ENCODE results near the gene KNOP1.

Gene KNOP1, protein sequence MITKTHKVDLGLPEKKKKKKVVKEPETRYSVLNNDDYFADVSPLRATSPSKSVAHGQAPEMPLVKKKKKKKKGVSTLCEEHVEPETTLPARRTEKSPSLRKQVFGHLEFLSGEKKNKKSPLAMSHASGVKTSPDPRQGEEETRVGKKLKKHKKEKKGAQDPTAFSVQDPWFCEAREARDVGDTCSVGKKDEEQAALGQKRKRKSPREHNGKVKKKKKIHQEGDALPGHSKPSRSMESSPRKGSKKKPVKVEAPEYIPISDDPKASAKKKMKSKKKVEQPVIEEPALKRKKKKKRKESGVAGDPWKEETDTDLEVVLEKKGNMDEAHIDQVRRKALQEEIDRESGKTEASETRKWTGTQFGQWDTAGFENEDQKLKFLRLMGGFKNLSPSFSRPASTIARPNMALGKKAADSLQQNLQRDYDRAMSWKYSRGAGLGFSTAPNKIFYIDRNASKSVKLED

DNA sequence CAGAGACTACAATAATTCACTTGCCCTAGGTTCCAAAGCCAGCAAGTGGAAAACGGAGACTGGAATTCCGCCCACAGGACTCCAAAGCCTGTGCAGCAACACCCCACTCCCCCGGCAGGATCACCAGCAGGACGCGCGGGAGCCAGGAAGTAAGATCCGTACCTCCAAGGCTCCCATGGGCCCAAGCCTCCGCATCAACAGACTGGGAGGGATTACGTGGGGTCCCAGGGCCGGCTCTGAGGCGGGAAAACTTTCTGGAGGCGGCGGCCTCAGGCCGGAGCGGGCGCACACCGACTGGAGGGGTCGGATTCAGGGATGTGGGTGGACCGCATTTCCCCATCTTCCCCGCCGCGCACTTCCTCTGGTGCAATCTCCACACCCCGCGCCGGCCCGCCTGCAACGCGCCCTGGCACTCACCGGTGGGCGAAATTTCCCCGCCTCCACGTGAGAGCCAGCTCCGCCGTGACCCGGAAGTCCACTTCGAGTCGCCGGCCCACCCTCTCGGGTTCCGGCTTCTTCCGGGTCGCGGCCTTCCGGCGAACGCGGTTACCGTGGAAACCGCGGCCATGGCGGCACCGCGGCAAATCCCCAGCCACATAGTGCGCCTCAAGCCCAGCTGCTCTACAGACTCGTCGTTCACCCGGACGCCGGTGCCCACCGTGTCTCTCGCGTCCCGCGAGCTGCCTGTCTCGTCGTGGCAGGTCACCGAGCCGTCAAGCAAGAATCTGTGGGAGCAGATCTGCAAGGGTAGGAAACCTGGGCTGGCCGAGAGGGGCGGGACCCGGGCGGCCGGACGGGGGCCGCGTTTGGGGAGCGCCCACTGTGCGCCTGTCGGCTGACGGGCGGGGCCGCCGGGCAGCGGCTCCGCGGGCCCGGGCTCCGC lies at the start of gene KNOP1, which contains the start of gene IQCK:
TSS of gene KNOP1 (minus strand) at position 487 of the 883 bp plus-strand sequence. CDS start 3,192 bp downstream, outside the sequence.
TSS of gene IQCK (plus strand) at position 531 of the 883 bp plus-strand sequence. CDS start at position 567, 36 bp downstream.
- DNase-seq, result peak; percentile 38

DNA sequence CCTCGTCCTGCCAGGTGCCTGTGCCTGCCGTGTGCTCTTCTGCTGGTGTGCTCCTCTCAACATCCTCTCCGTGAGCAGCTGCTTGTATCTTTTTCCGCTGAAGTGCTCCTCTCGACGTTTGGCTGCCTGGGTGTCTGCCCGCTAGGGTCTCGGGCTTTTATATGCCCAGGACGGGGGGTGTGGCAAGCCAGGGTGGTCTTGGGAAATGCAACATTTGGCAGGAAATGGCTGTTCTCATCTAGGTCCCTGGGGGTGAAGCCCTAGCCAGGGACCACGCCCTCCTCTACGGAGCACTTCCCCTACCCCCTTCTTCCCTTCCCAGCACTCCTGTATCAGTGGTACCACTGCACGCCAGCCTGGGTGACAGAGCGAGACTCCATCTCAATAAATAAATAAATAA lies 49.5 kb upstream of the KNOP1 start:
- no peak for DNase-seq

DNA sequence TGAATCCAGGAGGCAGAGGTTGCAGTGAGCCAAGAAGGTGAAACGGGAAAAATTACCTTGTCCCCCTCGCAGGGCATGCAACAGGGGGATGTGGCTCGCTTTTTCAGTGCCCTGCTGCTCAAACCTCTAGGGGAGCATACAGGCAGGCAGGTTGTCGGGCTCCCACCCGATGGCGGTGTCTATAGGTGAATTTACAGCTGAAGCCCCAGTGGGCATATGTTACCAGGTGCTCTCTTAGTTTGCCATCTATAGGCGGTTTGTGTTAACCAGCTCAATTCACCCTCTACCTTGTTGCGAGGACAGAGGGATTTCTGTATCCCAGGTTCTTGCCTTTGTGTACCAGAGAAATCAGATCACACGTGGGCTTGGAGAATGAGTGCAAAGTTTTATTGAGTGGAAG lies 49.0 kb upstream of the KNOP1 start:
- DNase-seq, result no peak

DNA sequence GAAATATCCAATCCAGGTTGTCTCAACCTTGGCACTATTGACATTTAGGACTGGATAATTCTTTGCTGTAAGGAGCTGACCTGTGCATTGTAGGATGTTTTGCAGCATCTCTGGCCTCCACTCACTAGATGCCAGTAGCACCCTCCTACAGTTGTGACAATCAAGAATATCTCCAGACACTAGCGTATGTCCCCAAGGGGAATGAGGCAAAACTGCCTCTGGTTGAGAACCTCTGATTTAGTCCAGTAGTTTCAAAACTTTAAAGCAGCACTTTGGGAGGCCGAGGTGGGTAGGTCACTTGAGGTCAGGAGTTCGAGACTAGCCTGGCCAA lies 48.5 kb upstream of the KNOP1 start:
- DNase-seq, result no peak

DNA sequence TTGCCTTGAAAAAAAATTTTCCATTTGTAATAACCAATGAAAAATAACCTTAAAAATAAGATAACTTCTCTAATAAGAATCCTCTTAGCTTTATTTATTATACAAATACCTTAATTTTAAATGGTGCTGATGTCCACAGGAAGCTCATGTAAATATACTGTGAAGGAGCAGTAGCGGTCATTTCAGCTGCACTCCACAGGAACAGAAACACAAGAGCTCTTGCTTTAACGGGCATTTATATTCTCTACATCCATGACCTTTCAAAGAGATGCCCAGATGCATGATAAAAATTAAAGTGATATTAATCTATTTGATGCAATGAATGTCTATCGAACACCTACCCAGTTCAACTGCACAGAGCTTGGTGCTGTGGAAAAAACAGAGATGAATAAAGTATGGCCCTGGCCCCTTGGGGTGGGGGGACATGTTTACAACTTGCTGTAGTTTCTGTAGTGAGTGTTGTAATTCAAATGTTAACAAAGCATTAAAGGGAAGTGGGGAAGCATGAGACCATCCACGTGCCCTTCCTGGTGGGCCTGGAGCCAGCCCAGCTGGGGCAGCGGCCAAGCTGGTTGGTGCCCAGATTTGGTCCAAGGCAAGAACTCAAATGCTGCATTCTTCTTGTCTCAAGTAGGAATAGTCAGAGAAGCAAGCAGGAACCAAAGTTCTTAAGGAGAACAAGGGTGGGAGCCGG lies 48.0 kb upstream of the KNOP1 start:
- DNase-seq, result no peak

DNA sequence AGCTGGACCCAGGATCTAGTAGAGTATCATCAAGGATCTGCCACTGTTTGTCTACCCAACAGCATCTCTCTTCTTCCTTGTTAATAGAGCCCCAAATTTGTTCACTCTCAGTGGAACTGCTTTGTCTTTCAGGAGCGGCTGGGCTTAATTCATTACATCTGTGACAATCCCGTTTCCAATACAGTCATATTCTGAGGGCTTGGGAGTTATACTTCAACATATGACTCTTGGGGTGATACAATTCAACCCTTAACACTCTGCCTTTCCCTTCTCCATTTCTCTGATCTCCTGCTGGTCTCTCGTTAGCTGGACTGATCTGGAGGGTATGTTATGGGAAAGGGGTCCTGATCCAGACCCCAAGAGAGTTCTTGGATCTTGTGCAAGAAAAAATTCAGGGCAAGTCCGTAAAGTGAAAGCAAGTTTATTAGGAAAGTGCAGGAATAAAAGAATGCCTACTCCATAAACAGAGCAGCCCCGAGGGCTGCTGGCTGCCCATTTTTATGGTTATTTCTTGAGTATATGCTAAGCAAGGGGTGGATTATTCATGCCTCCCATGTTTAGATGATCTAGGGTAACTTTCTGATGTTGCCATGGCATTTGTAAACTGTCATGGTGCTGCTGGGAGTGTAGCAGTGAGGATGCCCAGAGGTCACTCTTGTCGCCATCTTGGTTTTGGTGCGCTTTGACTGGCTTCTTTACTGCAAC lies 42.5 kb upstream of the KNOP1 start:
- no peak for DNase-seq

DNA sequence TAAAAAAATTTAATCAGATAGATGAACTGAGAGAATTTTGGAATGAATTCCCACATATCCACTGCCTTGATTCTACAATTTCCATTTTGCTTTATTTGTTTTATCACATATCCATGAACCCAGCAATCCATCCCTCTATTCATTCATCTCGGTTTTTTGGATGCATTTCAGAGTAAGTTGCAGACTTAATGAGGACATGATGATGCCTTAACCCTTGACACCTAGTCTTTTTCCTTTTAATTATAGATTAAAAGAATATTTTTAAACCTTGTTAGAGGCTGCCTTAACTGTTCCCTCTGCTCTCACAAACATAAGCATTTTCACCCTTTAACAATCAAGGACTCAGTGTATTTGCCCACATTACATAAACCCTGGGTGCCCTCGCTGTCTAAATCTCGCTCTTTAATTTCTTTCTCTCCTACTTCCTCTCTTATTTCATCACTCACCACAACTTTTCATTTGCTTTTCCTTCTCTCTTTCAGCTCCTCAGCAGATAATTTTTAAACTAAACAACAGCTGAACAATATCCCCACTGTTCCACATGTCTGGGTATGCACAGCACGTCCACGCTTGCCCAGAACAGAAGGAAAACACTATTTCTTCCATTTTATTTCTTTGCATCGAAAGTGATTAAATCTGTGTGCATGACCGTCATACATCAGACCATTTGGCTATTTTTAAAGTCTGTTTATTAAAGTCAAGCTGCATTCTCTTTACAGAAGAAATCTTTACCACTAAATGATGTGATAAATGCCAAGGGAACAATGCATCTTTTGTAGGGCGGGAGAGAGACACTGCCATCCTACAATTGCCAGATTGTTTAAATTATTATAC lies 40.0 kb upstream of the KNOP1 start:
- no peak for DNase-seq

DNA sequence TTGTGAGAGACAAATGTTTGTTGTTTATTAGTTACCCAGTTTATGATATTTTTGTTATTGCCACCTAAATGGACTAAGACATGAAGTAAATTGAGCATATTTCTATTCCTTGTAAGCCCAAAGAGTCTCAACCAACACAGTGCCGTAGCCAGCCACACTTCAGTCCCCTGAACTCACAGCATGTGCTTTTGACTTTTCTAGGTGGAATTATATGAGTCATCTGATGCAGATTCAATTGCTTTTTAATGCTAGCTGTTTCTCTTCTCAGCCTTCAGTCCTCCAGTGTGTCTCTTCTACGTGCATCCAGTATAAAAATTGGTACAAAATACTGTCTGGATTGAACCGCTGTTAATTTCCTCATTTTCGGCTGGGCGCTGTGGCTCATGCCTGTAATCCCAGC lies 39.0 kb upstream of the KNOP1 start:
- no peak for DNase-seq

DNA sequence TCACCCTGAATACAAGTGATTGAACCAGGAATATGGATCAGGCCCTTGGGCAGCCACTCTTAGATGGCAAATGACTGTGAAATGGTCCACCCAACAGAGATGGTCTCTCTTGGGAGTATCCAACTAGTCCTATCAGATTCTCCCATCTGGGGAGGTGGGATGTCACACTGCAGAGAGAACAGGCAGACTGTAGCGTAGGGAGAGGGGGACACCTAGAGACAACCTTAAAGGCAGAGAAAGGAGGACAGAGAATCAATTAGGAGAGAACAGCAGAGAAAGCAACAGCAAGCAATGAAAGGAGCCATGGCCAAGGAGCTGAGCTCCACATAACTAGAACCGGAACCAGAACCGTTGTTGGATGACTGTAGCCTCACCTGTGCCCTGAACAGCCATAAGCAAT lies 37.2 kb upstream of the KNOP1 start:
- no peak for DNase-seq

DNA sequence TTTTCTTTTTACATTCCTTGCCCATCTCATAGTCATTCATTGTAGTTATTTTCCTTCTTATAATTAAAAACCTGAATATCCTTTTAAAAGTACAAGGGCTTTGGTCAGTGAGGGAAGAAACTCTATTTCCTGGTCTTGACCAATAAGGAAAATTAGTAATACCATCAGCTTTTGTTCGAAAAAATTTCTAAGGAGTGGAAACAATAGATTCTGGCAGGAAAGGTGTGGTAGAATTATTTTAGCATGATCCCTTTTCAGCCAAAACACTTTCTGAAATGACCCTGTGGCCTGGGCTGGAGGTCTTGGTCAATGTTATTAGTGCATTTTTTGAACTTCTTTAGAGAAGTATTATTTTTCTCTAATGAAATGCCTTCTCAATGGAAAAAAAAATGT lies 36.6 kb upstream of the KNOP1 start:
- no peak for DNase-seq

DNA sequence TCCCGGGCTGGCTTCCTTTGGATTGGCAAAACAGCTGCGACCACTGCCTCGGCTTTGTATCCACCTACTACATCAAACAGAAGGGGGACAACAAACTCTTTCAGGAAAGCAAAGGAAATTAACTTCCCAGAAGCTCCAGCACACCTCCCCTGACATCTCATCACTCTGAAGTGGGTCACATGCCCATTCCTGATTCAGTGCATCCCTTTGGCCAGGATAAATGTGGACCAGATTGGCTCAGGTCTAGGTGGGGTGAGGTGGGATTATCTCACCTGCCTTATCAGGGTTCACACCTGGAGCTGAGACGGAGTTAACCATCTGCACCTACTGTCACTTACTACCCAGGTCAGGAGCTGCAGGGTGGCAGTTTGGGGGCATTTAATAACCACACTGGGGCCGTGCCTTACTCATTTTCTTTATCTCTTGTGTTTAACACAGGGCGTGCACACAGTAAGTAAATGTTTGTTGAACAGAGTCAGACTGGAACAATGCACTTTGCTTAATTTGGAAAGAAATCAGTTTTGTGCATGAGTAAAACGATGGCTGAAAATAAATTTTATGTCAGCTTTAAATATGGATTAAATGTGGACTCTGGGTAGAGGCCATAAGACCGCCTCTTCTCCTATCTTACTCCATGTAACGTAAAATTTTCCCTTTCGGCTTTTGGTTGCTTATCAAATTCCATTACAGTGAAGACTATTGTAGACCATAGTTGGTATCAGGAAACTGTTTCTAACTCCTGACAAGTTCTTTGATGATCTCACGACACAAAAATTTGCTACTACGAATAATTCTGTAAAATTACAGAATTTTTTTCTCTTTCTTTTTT lies 36.0 kb upstream of the KNOP1 start:
- DNase-seq, result no peak

DNA sequence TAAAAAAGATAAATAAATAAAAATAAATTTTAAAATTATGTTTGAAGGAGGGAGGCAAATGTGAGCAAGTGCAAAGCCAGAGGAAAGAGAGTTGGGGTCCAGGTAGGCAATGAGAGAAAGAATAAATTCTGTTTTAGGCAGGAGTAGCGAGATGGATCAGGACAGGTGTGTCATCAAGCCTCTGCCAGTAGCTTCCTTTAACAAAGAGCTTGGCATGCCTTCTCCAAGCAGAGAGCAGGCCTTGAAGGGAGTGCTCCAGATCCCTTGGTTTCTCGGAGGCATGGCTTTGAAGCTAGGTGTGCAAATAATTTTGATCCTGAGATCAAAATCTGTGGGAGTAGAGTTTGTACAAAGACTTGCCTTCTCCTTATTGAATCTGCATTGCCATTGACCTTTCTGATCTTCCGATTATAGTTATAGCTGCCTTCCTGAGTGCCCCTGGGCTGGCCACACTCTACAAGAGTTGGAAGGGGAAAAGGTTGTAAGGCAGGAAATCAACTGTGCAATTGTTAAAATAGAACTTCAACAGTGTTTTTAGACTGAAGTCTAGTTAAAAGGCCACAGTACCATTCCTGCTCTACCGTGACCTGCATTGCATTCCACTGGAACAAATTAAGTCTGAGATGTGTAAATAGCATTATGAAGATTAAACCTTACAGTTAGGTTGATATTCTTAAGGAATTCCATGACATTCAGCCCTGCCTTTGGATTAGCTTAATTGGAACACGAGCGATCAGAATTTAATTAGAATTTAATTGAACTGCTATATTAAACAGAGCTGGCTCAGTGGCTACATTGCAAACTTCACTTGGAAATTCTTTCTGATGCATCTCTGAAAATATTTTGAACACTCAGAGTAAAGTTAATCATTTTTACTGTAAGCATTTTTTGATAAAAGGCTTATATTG lies 33.7 kb upstream of the KNOP1 start:
- no peak for DNase-seq

DNA sequence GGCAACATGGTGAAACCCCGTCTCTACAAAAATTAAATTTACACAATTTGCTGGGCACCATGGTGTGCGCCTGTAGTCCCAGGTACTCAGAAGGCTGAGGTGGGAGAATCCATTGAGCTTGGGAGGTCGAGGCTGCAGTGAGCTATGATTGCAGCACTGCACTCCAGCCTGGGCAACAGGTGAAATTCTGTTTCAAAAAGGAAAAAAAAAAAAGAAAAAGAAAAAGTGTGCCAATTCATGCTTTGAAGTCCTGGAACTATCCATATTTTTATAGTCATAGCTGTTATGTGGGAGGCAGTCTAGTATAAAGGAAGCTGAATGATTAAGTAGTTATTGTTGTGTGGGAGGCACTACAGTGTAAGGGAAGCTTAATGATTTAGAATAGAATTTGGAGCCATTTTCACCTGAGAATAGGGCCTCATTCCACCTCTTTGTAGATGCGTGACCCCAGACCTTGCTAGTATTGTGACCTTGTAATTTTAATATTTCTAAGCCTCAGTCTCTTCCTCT lies 31.6 kb upstream of the KNOP1 start:
- no peak for DNase-seq

DNA sequence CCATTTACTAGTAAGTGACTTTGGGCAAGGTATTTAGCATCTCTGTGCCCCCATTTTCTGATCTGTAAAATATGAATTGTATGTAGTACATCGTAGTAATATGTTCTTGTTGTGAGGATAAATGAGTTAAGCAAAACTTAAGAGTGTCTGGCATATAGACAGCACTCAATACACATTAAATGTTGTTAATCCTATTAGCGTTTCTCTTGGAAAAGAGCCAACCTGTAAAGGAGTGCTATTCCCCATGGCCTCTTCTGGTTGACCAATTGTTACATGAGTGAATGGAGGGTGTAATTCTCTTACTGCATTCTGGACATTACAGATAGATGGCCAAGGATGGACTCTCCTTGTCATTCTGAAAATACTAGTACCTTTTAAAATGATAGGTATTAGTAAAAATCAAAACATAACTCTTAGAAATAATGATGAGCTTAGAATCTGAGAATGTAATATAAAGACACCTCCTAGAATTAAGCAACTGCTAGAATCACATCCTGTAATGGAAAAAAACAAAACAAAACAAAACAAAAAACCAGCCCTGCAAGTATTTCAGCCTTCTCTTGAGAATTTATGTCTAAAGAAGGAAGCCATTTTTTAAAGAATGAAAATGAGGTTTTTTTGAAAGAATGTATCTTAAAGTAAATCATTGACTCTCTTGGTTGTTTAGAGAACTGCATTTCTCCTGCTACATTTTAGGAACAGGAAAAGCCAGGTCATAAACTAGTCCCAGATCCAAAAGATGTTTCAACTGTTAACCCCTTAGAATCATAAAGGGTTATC lies 30.6 kb upstream of the KNOP1 start:
- no peak for DNase-seq

DNA sequence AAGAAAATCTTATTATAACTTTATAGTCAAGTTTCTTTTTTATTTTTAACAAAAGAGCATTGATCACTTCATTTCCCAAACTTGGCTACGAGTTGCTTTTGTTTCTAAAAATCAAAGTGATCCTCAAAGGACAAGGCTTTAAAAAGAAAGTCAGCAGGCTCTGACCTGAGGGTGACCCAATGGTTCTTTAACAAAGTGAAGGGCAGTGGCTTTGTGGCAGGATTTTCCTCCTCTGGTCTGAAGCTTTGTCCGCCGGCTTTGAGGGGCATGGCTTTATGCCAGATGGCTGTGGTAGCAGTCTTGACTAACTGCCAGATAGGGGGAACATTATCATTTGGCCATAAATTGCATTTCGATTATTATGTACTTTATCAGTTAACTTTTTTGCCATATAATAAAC lies 28.5 kb upstream of the KNOP1 start:
- DNase-seq, result no peak

DNA sequence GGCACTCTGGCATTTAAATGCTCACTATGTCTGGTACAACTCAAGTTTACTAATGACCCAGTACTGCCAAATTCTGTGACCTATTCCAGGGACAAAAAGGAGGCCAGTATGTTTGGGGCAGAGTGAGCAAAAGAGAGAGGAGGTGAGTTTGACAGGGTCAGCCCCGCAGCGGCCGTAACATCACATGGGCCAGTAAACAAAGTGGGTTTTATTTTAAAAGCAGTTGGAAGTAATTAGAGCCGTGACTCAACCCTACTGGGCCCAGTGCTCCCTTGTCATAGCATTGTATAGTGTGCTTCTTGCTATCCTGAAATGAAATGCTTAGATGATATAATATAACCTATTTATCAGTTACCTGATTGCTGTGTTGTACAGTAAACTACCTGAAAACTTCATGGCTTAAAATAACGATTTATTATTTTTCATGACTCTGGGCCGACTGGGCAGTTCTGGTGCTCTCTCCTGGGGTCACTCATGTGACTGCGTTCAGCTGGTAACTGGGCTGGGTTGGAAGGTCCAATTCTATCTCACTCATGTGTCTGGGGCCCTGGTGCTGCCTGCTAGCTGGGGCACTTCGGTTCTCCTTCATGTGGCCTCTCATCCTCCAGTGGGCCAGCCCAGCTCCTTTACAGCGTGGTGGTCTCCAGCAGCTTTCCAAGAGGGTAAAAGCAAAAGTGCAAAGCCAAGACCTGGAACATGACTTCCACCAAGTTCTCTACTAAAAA lies 27.4 kb upstream of the KNOP1 start:
- DNase-seq, result no peak

DNA sequence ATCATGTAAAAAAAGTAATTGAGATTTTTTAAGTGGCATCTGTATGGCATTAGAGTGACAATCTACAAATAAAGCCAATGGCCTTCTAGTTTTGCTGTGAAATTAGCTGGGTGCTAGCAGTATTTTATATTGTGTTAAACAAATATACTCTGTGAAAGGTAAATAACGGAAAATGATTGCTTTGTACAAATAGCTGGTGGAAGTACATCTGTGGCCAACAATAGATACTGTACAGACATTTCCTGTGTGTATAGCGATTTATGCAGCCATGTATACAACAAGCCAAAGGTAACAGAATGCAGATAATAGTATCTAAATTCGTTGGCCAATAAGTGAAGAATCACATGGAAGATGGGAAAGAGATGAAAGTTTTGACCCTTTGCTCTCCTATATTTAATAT lies 26.6 kb upstream of the KNOP1 start:
- DNase-seq, result no peak

DNA sequence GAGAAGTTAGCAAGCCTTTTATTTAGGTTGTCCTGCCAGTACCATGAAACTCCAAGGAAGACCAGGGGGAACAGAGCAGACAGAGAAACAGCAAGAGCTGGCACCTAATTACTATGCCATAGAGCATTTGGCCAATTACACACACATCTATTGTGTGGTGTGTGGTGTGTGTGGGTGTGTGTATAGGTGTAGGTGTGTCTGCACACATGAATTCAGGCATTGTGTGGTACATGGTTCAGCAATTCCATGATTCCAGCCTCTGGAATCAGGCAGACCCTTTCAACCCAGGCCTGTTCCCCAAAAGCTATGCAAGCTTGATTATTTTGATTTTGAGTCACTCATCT lies 25.8 kb upstream of the KNOP1 start:
- no peak for DNase-seq

All from KG1 (cell line).